ENCODE measurements around the gene PRDM16.

DNA sequence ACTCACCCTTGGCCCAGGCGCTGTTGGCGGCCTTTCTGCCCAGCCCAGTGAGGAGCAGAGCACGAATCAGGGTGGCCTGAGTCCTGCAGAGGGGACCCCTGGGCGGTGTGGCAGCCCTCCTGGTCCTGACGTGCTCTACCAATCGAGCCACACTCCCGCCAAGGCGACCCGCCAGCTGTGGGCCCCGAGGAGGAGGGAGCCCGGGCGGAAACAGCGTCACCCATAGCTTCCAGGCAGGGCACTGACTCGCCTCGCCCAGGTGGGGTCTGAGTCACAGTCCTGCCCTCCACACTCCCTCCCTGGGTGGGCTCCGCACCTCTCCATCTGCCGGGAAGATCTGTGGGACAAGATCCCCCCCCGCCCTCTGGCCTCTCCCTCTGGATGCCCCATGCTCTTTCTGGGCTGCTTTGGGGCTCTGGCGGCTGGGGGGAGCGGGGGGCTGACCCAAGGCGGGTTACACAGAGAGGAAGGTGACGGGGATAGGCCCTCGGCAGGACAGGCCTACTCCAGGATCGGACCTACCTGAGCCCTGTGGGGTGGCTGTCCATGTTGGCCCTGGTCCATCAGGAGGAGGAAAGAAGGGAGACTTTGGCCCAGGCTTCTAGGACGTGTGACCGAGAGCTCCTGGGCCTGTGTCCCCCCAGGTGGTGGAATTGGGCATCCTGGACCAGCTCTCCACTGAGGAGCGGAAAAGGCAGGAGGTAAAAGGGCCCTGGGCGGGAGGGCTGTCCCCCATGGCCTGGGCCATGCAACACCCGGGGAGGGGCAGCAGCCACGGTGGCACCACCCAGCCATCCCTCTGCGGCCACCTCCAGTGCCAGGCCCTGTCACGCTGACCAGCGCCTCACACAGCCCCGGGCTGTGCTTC is 399.5 kb downstream of the PRDM16 start:
- no peak for TF ChIP-seq CTCF (IDR thresholded peaks at IDR 0.05; ENCODE audit: low read depth, low read length)
- TF ChIP-seq POLR2A (IDR thresholded peaks at IDR 0.05; ENCODE audit: extremely low read depth, insufficient read length), result no peak
- no peak for TF ChIP-seq MYC (IDR thresholded peaks at IDR 0.05; ENCODE audit: low read depth, low read length)
- no peak for TF ChIP-seq MAX (IDR thresholded peaks at IDR 0.05; ENCODE audit: low read depth, low read length)
